Subcutaneous adipose tissue (tissue), 4 donors: ENCODE data around the gene ERVW-1. TPM values are rescaled to one million over a fixed set of nuclear protein-coding genes. Genes with fewer than 3 reads are reported as not detected.

Source experiments
- total RNA-seq, 4 donors: library from RNA; depleted of rRNA; stranded (reverse); fragments of >200 nt; gene quantifications; one replicate each; pipeline ENCODE4 v1.1.0, GENCODE V29; 2016
- TF ChIP-seq, protein P1 (sequence below): fragments of 450-650 bp; IDR thresholded peaks from one replicate; pipeline ENCODE4 v1.5.1; 2016; ENCODE audit warnings: low read depth, mild to moderate bottlenecking, control low read depth, antibody characterized with exemption, moderate library complexity

ERVW-1 gene
- total RNA-seq, 4 donors from 2014 or later = not detected

DNA sequence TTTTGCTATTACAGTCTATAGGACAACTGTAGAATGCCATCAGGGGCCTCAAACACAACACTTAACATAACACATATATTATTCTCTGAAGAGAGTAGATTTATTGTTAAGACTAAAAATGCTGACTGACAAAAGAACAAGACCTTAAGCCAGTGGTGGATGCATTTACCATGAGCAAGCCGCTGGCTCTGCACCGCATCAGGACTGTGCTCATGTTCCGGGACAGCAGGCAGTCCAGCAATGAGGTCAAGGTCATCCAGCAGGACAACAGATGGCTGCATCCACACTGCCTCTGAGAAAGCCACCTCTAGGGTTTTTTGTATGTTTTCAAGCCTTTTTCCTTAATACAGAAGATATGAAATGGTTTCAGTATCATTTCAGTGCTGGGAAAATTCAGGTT is 26.8 kb upstream of the ERVW-1 start:
- TF ChIP-seq, protein P1, sequence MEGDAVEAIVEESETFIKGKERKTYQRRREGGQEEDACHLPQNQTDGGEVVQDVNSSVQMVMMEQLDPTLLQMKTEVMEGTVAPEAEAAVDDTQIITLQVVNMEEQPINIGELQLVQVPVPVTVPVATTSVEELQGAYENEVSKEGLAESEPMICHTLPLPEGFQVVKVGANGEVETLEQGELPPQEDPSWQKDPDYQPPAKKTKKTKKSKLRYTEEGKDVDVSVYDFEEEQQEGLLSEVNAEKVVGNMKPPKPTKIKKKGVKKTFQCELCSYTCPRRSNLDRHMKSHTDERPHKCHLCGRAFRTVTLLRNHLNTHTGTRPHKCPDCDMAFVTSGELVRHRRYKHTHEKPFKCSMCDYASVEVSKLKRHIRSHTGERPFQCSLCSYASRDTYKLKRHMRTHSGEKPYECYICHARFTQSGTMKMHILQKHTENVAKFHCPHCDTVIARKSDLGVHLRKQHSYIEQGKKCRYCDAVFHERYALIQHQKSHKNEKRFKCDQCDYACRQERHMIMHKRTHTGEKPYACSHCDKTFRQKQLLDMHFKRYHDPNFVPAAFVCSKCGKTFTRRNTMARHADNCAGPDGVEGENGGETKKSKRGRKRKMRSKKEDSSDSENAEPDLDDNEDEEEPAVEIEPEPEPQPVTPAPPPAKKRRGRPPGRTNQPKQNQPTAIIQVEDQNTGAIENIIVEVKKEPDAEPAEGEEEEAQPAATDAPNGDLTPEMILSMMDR = no peak

DNA sequence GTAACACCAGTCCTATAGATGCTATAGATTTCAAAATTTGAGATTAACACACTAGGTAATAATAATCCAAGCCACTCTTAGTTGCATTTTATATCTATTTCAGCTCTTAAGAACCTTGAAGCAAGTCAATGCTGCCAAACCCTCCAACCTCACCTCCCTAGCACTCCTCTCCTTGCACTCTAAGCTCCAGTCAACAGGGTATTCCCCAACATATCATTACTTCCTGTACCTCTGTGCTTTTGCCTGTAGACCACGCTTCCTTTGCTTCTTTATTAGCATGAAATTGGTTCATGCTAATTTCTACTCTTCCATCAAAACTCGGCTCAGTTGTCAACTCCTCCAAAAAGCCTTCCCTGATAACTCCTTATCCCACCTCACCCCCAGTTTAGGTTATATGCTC is 26.0 kb upstream of the ERVW-1 start:
- TF ChIP-seq, protein P1 = no peak

DNA sequence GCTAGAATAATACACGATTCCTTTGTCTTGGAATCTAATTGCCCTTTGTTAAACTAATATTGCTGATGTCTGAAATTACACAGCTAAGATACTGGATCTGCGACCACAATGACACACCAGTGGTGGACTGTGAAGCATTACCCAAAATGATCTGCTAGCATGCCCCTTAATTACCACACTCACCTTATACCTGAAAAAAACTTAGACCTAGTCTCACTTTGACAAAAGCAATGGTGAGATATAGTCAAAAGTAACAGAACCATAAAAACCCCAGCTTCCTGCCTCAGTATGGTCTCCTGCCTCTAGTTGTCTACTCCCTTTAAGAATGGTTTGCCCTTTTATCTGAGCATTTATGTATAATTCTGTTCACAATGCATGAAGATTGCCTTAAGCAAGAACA is 20.8 kb upstream of the ERVW-1 start:
- TF ChIP-seq, protein P1 = no peak

DNA sequence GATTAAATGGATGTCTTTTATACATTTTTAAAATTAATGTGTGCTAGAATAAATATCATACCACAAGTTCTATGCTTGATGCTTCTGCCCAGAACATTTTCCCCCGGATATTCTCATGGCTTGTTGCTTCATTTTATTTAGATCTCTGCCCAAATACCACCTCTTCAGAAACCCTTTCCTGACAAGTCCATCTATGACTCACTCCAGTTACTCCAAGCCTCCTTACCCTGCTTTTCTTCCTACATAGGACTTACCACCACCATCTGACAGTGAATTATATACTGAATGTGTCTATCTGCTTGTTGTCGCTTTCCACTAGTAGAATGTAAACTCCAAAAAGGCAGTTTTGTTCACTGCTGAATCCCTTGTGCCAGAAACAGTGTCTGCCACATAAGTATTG is 19.1 kb upstream of the ERVW-1 start:
- TF ChIP-seq, protein P1 = no peak

DNA sequence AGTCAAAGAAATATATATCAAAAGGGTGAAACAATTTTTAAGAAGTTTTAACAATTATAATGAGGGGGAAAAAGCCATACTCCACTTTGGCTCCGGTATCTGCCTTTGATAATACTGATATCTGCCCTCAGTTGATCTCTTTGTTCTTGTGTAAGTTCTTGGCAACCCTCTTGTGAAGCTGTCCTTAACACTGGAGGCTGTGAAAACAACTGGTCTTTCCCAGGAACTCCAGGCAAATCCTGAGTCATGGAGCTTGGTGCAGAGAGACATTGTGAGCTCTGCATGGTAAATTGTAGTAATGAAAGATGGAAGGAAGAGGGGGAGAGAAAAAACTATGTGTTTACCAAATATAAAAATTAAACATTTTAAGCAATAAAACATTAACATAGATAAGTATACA is 11.9 kb upstream of the ERVW-1 start:
- TF ChIP-seq, protein P1 = no peak

DNA sequence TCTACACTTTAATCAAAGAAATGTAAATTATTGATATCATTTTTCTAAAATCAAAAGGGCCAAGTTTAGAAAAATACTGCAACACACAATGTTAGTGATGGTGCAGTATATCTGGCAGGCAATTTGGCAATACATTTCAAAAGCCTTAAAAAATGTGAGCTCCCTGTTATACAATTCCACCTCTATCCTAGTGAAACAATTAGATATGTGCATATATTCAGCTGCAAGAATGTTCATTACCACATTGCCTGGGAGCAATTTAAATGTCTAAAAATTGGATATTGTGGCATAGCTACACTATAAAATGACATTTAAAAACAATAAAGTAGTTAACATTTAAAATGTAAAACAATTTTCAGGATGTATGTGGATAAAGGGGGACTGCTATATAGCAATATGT is 10.1 kb upstream of the ERVW-1 start:
- TF ChIP-seq, protein P1 = no peak

DNA sequence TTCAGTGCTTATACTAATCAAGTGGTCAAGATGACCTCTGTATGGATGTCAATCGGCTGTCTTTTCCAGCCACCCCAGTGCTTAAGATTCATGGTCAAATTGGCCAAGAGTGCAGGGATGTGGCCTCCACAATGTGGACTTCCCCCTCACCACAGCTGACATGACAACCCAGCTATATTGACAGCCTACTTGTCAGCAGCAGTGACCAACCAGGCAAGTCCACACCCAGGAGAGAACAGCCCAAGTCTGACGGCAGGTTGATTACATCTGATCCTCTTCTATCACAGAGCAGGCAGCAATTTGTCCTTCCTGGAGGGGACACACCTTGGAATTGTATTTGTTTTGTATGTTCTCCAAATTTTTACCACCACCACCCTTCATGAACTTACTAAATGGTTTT is 8.2 kb upstream of the ERVW-1 start:
- TF ChIP-seq, protein P1 = no peak
